GM10266 (cell line): Measurements from ENCODE around the gene ZNF428.

Source experiments
- DNase-seq: peaks from one replicate; pipeline ENCODE4 v3.0.0; 2012; ENCODE audit errors: extremely low spot score
- TF ChIP-seq, protein P1 (sequence below): IDR thresholded peaks from 2 replicates; pipeline ENCODE4 v1.5.1; 2012; ENCODE audit warnings: mild to moderate bottlenecking, low read depth; ENCODE audit not compliant: control insufficient read depth, insufficient read depth; ENCODE audit errors: missing control alignments

Gene ZNF428

DNA sequence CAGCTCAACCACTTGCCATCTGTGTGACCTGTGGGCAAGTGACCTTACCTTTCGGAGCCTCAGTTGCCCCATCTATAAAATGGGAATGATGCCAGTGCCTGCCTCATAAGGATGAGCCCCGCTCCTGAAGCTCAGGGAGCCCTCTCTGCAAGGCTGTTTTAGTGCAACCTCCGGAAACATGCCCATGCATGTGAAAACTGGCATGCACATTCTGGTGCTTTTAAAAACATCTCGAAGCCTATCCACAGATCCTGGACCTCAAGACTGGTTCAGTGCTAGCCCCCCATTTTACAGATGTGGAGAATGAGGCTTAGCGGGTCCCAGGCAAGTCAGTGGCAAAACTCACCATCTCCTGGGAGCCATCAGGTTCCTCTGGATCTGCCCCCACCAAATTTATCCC lies 14.6 kb upstream of the ZNF428 start:
- TF ChIP-seq, protein P1, sequence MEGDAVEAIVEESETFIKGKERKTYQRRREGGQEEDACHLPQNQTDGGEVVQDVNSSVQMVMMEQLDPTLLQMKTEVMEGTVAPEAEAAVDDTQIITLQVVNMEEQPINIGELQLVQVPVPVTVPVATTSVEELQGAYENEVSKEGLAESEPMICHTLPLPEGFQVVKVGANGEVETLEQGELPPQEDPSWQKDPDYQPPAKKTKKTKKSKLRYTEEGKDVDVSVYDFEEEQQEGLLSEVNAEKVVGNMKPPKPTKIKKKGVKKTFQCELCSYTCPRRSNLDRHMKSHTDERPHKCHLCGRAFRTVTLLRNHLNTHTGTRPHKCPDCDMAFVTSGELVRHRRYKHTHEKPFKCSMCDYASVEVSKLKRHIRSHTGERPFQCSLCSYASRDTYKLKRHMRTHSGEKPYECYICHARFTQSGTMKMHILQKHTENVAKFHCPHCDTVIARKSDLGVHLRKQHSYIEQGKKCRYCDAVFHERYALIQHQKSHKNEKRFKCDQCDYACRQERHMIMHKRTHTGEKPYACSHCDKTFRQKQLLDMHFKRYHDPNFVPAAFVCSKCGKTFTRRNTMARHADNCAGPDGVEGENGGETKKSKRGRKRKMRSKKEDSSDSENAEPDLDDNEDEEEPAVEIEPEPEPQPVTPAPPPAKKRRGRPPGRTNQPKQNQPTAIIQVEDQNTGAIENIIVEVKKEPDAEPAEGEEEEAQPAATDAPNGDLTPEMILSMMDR: no peak
- no peak for DNase-seq

DNA sequence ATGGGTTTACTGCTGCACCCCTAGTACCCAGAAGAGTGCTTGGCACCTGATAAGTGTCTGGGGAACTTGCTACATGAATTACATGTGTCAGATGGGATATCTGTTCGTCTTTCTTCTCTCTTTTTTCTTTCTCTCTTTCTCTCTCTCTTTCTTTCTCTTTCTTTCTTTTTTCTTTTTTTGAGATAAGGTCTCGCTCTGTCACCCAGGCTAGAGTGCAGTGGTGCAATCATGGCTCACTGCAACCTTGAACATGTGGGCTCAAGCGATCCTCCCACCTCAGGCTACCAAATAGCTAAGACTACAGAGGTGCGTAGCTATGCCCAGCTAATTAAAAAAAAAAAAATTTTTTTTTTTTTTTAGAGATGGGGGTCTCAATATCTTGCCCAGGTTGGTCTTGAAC lies 14.1 kb upstream of the ZNF428 start:
- TF ChIP-seq, protein P1: no peak
- no peak for DNase-seq

DNA sequence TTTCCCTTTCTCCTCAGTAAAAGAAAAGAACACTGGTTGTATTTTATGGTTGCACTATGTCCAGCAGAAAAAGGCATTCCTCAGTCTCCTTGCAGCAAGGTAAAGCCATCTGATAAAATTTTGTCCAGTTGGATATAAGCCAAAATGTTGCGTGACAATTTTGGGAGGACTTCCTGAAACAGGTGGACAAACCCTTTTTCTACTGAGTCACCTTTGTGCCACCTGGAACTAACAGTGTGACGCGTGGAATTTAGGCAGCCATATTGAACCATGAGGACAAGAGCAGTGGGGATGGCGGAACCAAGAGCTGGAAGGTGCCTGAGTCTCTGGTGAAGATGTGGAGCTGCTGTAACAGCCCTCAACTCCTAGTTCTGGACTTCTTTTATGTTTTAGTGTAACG lies 12.1 kb upstream of the ZNF428 start:
- no peak for DNase-seq
- TF ChIP-seq, protein P1: no peak

DNA sequence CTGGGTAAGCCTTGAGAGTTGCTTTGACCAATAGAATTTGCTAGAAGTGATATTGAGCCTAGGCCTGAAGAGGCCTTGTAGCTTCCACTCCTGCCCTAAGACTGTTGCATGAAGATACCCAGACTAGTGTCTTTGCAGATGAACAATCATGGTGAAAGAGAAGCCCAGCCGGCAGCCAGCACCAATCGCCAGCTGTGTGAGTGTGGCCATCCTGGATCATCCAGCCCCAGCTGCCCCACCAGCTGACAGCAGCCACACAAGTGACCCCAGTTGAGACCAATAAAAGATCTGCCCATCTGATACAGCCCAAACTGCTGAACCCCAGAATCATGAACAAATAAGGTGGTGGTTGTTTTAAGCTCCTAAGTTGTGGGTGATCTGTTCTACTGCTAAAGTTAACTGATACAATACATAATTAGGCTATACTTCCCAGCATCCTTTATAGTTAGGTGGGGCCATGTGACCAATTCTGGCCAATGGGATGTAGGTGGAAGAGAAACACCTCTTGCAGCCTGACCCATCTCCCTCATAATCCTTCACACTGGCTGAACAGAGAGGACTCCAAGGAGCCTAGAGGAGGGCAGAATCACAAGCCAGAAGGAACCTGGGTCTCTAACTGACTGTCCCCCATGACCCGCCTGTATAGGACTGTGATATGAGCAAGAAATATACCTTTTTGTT lies 9.4 kb upstream of the ZNF428 start:
- no peak for DNase-seq
- TF ChIP-seq, protein P1: no peak

DNA sequence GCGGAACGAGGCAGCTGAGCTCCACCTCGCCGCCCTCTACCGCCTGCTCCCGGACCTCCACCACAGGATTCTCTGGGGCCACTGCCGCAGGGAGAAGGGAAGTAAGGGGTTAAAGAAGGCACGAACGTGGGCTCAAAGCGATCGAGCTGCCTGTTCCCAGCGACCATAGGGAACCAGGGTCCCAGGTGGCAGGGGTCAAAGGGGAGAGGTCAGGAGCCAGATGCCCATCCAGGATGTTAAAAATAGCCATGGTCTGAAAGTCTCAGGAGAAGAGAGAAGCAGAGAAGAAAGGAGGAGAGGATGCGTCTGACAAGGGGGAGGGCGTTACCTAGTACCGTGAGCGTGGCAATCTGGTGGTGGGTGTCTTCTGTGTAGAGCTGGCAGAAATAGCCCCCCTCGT lies 7.4 kb upstream of the ZNF428 start:
- TF ChIP-seq, protein P1: no peak
- no peak for DNase-seq

DNA sequence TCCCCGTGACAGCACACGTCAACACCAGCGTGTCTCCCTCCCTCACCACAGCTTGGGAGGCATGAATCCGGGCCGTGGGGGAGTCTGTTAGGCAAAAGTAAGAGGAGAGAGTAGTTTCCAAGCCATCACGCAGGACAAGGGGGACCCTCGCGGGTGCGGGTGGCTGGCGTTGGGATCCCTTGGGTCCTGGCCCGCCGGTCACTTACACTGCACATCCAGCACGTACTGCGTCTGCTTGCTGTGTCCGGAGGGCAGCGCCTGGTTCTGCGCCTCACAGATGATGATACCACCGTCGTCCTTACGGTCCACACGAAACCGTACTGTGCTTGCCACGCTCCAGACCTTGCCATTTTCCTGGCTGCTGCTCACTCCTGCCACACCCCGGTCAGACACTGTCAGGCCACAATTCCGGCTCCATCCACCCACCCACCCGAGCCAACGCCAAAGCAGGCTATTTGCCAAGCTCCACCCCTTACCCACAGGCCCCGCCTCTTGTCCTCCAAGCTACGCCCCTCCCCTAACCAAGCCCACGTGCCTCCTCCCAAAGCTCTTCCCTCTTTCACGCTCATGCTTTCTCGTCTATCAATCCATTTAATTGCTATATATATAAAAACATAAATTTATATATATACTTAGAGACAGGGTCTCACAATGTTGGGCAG lies 6.6 kb upstream of the ZNF428 start:
- no peak for DNase-seq
- TF ChIP-seq, protein P1: no peak

DNA sequence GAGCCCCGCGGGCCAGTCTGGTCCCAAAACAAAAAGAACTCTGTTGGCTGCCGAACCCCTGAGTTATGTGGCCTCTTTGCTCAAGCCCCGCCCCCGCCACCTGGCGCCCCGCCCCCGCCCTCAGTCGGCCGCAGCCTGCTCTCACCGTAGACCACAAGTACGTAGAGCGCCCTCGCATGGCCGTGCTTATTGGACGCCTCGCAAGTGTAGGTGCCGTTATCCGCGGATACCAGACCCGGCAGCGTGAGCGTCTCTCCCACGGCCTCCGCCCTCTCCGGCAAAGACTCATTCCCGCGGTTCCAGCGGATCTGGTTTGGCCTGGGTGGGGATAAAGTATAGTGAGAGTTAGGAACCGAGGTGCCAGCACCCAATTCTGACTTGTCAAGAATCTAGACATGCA lies 5.5 kb upstream of the ZNF428 start:
- peak; percentile 88 for DNase-seq
- TF ChIP-seq, protein P1: peak; percentile 73
